Right lobe of liver (tissue), 6 donors: ENCODE measurements around the gene ZBTB33. TPM values are rescaled to one million over a fixed set of nuclear protein-coding genes. Genes with fewer than 3 reads are reported as not detected.

Experiments used
- ATAC-seq, 4 donors: fragments of 200-7000 bp; cut with Tn5 transposase; one replicate each; pipeline ENCODE4 v1.9.1; 2020; ENCODE audit warnings: mild to moderate bottlenecking in 4 of 4, moderate library complexity in 4 of 4
- DNase-seq, 3 donors: peaks; one replicate each; pipeline ENCODE4 v3.0.0-alpha.2; 2020
- H3K27ac ChIP-seq, 3 donors: fragments of 200-600 bp; one replicate each; pipeline ENCODE4 v1.8.0; 2022
- H3K27me3 ChIP-seq, 2 donors: fragments of 200-600 bp; one replicate each; pipeline ENCODE4 v1.8.0; 2022
- H3K36me3 ChIP-seq, 4 donors: fragments of 200-600 bp; sonication (generic) in 1 of 4; one replicate each; pipeline versions ENCODE4 v1.5.1 to v1.8.0; 2017 to 2022; ENCODE audit warnings: control low read depth in 1 of 4
- H3K4me1 ChIP-seq, 4 donors: fragments of 200-600 bp; sonication (generic) in 1 of 4; one replicate each; pipeline versions ENCODE4 v1.5.1 to v1.8.0; 2017 to 2022; ENCODE audit warnings: control low read depth in 1 of 4
- H3K4me3 ChIP-seq, 3 donors: fragments of 200-600 bp; one replicate each; pipeline ENCODE4 v1.8.0; 2022
- H3K9me3 ChIP-seq, 4 donors: fragments of 200-600 bp; sonication (generic) in 1 of 4; one replicate each; pipeline versions ENCODE4 v1.5.1 to v1.8.0; 2017 to 2022; ENCODE audit warnings: control low read depth in 1 of 4
- CTCF ChIP-seq, 4 donors: fragments of 200-600 bp in 3 of 4; fragments of 450-650 bp in 1 of 4; IDR thresholded peaks; one replicate each; pipeline versions ENCODE4 v1.5.1 to v1.8.0; 2016 to 2022; ENCODE audit warnings: antibody characterized with exemption in 4 of 4, mild to moderate bottlenecking in 2 of 4
- POLR2A ChIP-seq: fragments of 450-650 bp; IDR thresholded peaks from one replicate; pipeline ENCODE4 v1.6.1; 2017; ENCODE audit warnings: antibody characterized with exemption, mild to moderate bottlenecking
- WGBS: methylation state at CpG from one replicate; pipeline ENCODE4 v1.1.6; 2018; ENCODE audit warnings: low coverage, low lambda C conversion rate; ENCODE audit not compliant: insufficient coverage; ENCODE audit errors: missing lambda C conversion rate; 5-methylcytosine and 5-hydroxymethylcytosine counted together
- intact Hi-C, 2 donors: fragments of 100-400 bp; cut with DNase I; formaldehyde crosslinking; loops; one replicate each; pipeline versions ENCODE4 v1.11.2 to v1.14.1; 2022
- total RNA-seq, 6 experiments: library from RNA; depleted of rRNA in 2 of 6; stranded (reverse); fragments of >200 nt in 2 of 6; fragmentation: NEBNext Ultra II Directional in 3 of 6; extraction: Animal tissue kit (Norgen Biotek cat#: 25700) in 3 of 6; gene quantifications; one replicate each; pipeline versions ENCODE4 v1.1.0 to v1.2.4, GENCODE V29; 2016 to 2023
- donor health status: DM: no; HTN: yes; CAD: no.
- donor health status: DM: no; HTN: no; CAD: no.
- donor health status: DM: no; HTN: no; CAD: no.
- donor health status: DM: no; HTN: yes; CAD: no.
- donor health status: DM: no; HTN: yes; CAD: no.

ZBTB33 gene
- total RNA-seq, 6 experiments from 2014 or later = 9.9 to 21.0 (median 15.7) TPM

GRCh38 chrX:120207009-120207605 lies 43.5 kb upstream of the ZBTB33 start:
- Histone ChIP-seq H3K36me3 (no peaks in the 10 kb centered on the region), H3K27me3 (no peaks in the 10 kb centered on the region), H3K9me3 (no peaks in the 10 kb centered on the region), H3K4me3 (no peak overlapping the region), H3K4me1 (no peaks in the 10 kb centered on the region), H3K27ac (no peak overlapping the region)
- TF ChIP-seq CTCF (IDR thresholded peaks at IDR 0.05) = no peak
- TF ChIP-seq POLR2A = no peak
- ATAC-seq = peak in 3 of 4 donors; percentile 39 to 71 (median 43)
- 36% methylated on average over 4 of the region's 8 CpGs for WGBS
- intact Hi-C loops = loop anchor here in 1 of 2 donors (10.0 kb wide), 1 partner anchor 112 kb away; no protein-coding TSS in a partner anchor
- no peak for DNase-seq

GRCh38 chrX:120213438-120214265 lies 37.0 kb upstream of the ZBTB33 start:
- peak; percentile 76 to 91 (median 86) for ATAC-seq
- Histone ChIP-seq H3K4me1 (no peaks in the 10 kb centered on the region), H3K9me3 (no peaks in the 10 kb centered on the region), H3K27me3 (no peaks in the 10 kb centered on the region), H3K27ac (no peak overlapping the region), H3K4me3 (no peak overlapping the region), H3K36me3 (no peaks in the 10 kb centered on the region)
- WGBS = 20% methylated on average over 8 of the region's 8 CpGs
- TF ChIP-seq CTCF (IDR thresholded peaks at IDR 0.05) (peak; percentile 59 to 85 (median 82)), POLR2A (no peak)
- intact Hi-C loops = no loop called here
- peak in 1 of 3 donors; percentile 50 for DNase-seq

- Histone ChIP-seq H3K4me1 (no peaks in the 10 kb centered on the region), H3K36me3 (no peaks in the 10 kb centered on the region), H3K4me3 (no peak overlapping the region), H3K27me3 (no peaks in the 10 kb centered on the region), H3K9me3 (no peaks in the 10 kb centered on the region), H3K27ac (no peak overlapping the region)
- ATAC-seq (peak in 1 of 4 donors; percentile 18), DNase-seq (no peak)
- intact Hi-C loops = no loop called here
- 40% methylated on average over 1 of the region's 8 CpGs for WGBS
- TF ChIP-seq POLR2A (no peak), CTCF (IDR thresholded peaks at IDR 0.05) (no peak)
Measured at GRCh38 chrX:120223374-120223773, 27.2 kb upstream of the ZBTB33 start.

GRCh38 chrX:120224388-120224787 lies 26.2 kb upstream of the ZBTB33 start:
- Histone ChIP-seq H3K36me3 (no peaks in the 10 kb centered on the region), H3K4me1 (no peaks in the 10 kb centered on the region), H3K27ac (no peak overlapping the region), H3K4me3 (no peak overlapping the region), H3K9me3 (no peaks in the 10 kb centered on the region), H3K27me3 (no peaks in the 10 kb centered on the region)
- intact Hi-C loops = no loop called here
- DNase-seq (no peak), ATAC-seq (no peak)
- TF ChIP-seq CTCF (IDR thresholded peaks at IDR 0.05) (no peak), POLR2A (no peak)
- WGBS = 57% methylated on average over 4 of the region's 4 CpGs
